HCT116 (cell line): ENCODE measurements around the gene PNPLA8. TPM values are rescaled to one million over a fixed set of nuclear protein-coding genes. Genes with fewer than 3 reads are reported as not detected.

ENCODE experiments used
- ATAC-seq: fragments of 200-7000 bp; cut with Tn5 transposase; 2 replicates; pipeline ENCODE4 v1.9.1; 2020; ENCODE audit warnings: mild to moderate bottlenecking, moderate library complexity
- BruUV-seq: library from RNA; stranded (reverse); fragments of 400-500 nt; replicated peaks from 2 replicates; lab custom pipeline; 2021; lab: Mats Ljungman, UMichigan
- CTCF ChIA-PET: fragments of 300-600 bp; sonication (Branson Sonifier 250); formaldehyde crosslinking; loops from one replicate; lab custom pipeline; 2021; ENCODE audit warnings: antibody characterized with exemption; lab: Charles Lee
- POLR2A ChIA-PET: fragments of 300-600, 350-600 bp; sonication (Branson Sonifier 250); formaldehyde crosslinking; loops from one replicate; lab custom pipeline; 2021; ENCODE audit warnings: antibody characterized with exemption; lab: Charles Lee
- RAD21 ChIA-PET, 2 experiments: fragments of 300-600 bp; sonication (Branson Sonifier 250); formaldehyde crosslinking; loops; one replicate each; lab custom pipeline; 2023; ENCODE audit warnings: low total read pairs in 2 of 2; ENCODE audit not compliant: uncharacterized antibody in 2 of 2, unreplicated experiment in 2 of 2, low non-redundant PET in 1 of 2; lab: Charles Lee
- DNase-seq: peaks from one replicate; pipeline ENCODE4 v3.0.0-alpha.2; 2010; ENCODE audit warnings: low read depth, low spot score
- H2AFZ ChIP-seq: fragments of 200-600 bp; shearing (Covaris generic), sonication (generic); 2 replicates; pipeline ENCODE4 v1.6.1; 2017; ENCODE audit warnings: low read depth, mixed run types, mixed read lengths, antibody characterized with exemption, low read length; ENCODE audit not compliant: poor library complexity, severe bottlenecking
- H3K27ac ChIP-seq: 2 replicates; pipeline ENCODE4 v1.5.1; 2012; ENCODE audit warnings: low read depth, low read length
- H3K27me3 ChIP-seq: fragments of 200-600 bp; sonication (generic); 2 replicates; pipeline ENCODE4 v1.6.1; 2016; ENCODE audit warnings: mixed run types, low read length, mixed read lengths; ENCODE audit not compliant: insufficient read depth
- H3K36me3 ChIP-seq, 2 experiments: fragments of 200-500 bp in 1 of 2; fragments of 200-600 bp in 1 of 2; sonication (Bioruptor generic) in 1 of 2; sonication (generic) in 1 of 2; 2 replicates each; pipeline versions ENCODE4 v1.5.1 to v1.6.1; 2014 to 2016; ENCODE audit warnings: low read length in 2 of 2, inconsistent platforms in 1 of 2, mixed read lengths in 1 of 2, mixed run types in 1 of 2; ENCODE audit not compliant: insufficient read depth in 2 of 2, control insufficient read depth in 1 of 2
- H3K4me1 ChIP-seq, 2 experiments: fragments of 200-600 bp in 1 of 2; sonication (generic) in 1 of 2; 2 replicates each; pipeline versions ENCODE4 v1.5.1 to v1.6.1; 2012 to 2017; ENCODE audit warnings: low read length in 2 of 2, inconsistent platforms in 1 of 2, mild to moderate bottlenecking in 1 of 2, mixed read lengths in 1 of 2, mixed run types in 1 of 2, moderate library complexity in 1 of 2; ENCODE audit not compliant: insufficient read depth in 2 of 2, control insufficient read depth in 1 of 2
- H3K4me2 ChIP-seq: fragments of 200-600 bp; sonication (generic); 2 replicates; pipeline ENCODE4 v1.6.1; 2017; ENCODE audit warnings: mixed run types, low read length, mixed read lengths
- H3K4me3 ChIP-seq, 2 experiments: fragments of 200-600 bp in 1 of 2; sonication (generic) in 1 of 2; replicated peaks in 1 of 2; 2 replicates each; pipeline ENCODE4 v1.5.1; 2011 to 2016; ENCODE audit warnings: low read length in 2 of 2, control low read depth in 1 of 2, low read depth in 1 of 2, mild to moderate bottlenecking in 1 of 2, mixed read lengths in 1 of 2, mixed run types in 1 of 2
- H3K79me2 ChIP-seq: fragments of 200-600 bp; sonication (generic); 2 replicates; pipeline ENCODE4 v1.6.1; 2017; ENCODE audit warnings: mild to moderate bottlenecking, mixed run types, low read length, moderate library complexity, mixed read lengths; ENCODE audit not compliant: insufficient read depth
- H3K9ac ChIP-seq: fragments of 200-600 bp; sonication (generic); 2 replicates; pipeline ENCODE4 v1.6.1; 2016; ENCODE audit warnings: low read length, mixed read lengths
- H3K9me2 ChIP-seq: fragments of 200-600 bp; sonication (generic), shearing (Covaris generic); 2 replicates; pipeline ENCODE4 v1.6.1; 2017; ENCODE audit warnings: mixed run types, mild to moderate bottlenecking, moderate library complexity; ENCODE audit not compliant: insufficient read depth
- H3K9me3 ChIP-seq, 2 experiments: fragments of 200-500 bp in 1 of 2; fragments of 200-600 bp in 1 of 2; sonication (Bioruptor generic) in 1 of 2; sonication (generic) in 1 of 2; 2 replicates each; pipeline ENCODE4 v1.6.1; 2014 to 2017; ENCODE audit warnings: low read length in 2 of 2, mixed read lengths in 2 of 2, inconsistent platforms in 1 of 2, low read depth in 1 of 2, mild to moderate bottlenecking in 1 of 2, mixed run types in 1 of 2, moderate library complexity in 1 of 2; ENCODE audit not compliant: control insufficient read depth in 1 of 2, insufficient read depth in 1 of 2
- H4K20me1 ChIP-seq: fragments of 200-600 bp; sonication (generic), shearing (Covaris generic); 2 replicates; pipeline ENCODE4 v1.6.1; 2017; ENCODE audit warnings: mixed run types, mild to moderate bottlenecking, moderate library complexity; ENCODE audit not compliant: insufficient read depth
- CBX3 ChIP-seq: IDR thresholded peaks from 2 replicates; pipeline ENCODE4 v1.6.1; 2012; ENCODE audit warnings: low read depth
- CEBPB ChIP-seq: IDR thresholded peaks from 2 replicates; pipeline ENCODE4 v1.6.1; 2012; ENCODE audit warnings: low read depth
- CTCF ChIP-seq, 3 experiments: fragments of 200-600 bp in 1 of 3; sonication (generic) in 1 of 3; IDR thresholded peaks in 2 of 3; conservative IDR thresholded peaks in 1 of 3; 2 replicates each; pipeline ENCODE4 v1.5.1; 2012 to 2017; ENCODE audit warnings: low read depth in 2 of 3, low read length in 2 of 3, antibody characterized with exemption in 1 of 3, borderline replicate concordance in 1 of 3, control low read depth in 1 of 3, mild to moderate bottlenecking in 1 of 3, mixed read lengths in 1 of 3, mixed run types in 1 of 3, moderate library complexity in 1 of 3; ENCODE audit not compliant: insufficient read depth in 1 of 3
- ELF1 ChIP-seq: IDR thresholded peaks from 2 replicates; pipeline ENCODE4 v1.6.1; 2012; ENCODE audit warnings: low read depth, borderline replicate concordance
- EZH2 ChIP-seq: fragments of 200-600 bp; sonication (generic); IDR thresholded peaks from 2 replicates; pipeline ENCODE4 v1.6.1; 2017; ENCODE audit warnings: antibody characterized with exemption, mixed run types
- EZH2phosphoT487 ChIP-seq: fragments of 200-600 bp; IDR thresholded peaks from 2 replicates; pipeline ENCODE4 v1.6.1; 2018; ENCODE audit warnings: antibody characterized with exemption, borderline replicate concordance
- FOSL1 ChIP-seq: IDR thresholded peaks from 2 replicates; pipeline ENCODE4 v1.6.1; 2012; ENCODE audit warnings: low read depth
- JUND ChIP-seq: IDR thresholded peaks from 2 replicates; pipeline ENCODE4 v1.6.1; 2012
- POLR2A ChIP-seq: IDR thresholded peaks from 2 replicates; pipeline ENCODE4 v1.7.0; 2011; ENCODE audit warnings: borderline replicate concordance; ENCODE audit not compliant: insufficient read depth, insufficient read length; ENCODE audit errors: extremely low read depth
- RAD21 ChIP-seq: IDR thresholded peaks from 2 replicates; pipeline ENCODE4 v1.6.1; 2012; ENCODE audit warnings: low read depth, mild to moderate bottlenecking
- SIN3A ChIP-seq: IDR thresholded peaks from 2 replicates; pipeline ENCODE4 v1.6.1; 2012; ENCODE audit warnings: low read depth
- SP1 ChIP-seq: IDR thresholded peaks from 2 replicates; pipeline ENCODE4 v1.6.1; 2012; ENCODE audit warnings: low read depth
- SRF ChIP-seq: IDR thresholded peaks from 2 replicates; pipeline ENCODE4 v1.6.1; 2012; ENCODE audit warnings: low read depth
- TCF7L2 ChIP-seq: IDR thresholded peaks from 2 replicates; pipeline ENCODE4 v1.7.0; 2011; ENCODE audit warnings: borderline replicate concordance, inconsistent platforms; ENCODE audit not compliant: insufficient read depth, insufficient read length; ENCODE audit errors: extremely low read depth
- YY1 ChIP-seq: IDR thresholded peaks from 2 replicates; pipeline ENCODE4 v1.6.1; 2011; ENCODE audit warnings: low read length, low read depth, moderate library complexity, mild to moderate bottlenecking; ENCODE audit not compliant: insufficient replicate concordance; ENCODE audit errors: extremely low read depth
- ZBTB33 ChIP-seq: IDR thresholded peaks from 2 replicates; pipeline ENCODE4 v1.6.1; 2011; ENCODE audit warnings: mild to moderate bottlenecking, low read length, moderate library complexity; ENCODE audit not compliant: insufficient replicate concordance; ENCODE audit errors: extremely low read depth
- ZFX ChIP-seq: fragments of 450-650 bp; IDR thresholded peaks from 2 replicates; pipeline ENCODE4 v1.6.1; 2017
- ZNF274 ChIP-seq: fragments of 200-500 bp; sonication (Bioruptor generic); IDR thresholded peaks from 2 replicates; pipeline ENCODE4 v1.6.1; 2014; ENCODE audit warnings: mild to moderate bottlenecking, low read depth, low read length, inconsistent platforms
- intact Hi-C: fragments of 100-400 bp; cut with micrococcal nuclease; formaldehyde crosslinking; loops from 2 replicates; pipeline ENCODE4 v1.10.0; 2022
- total RNA-seq: library from RNA; stranded (reverse); gene quantifications from one replicate; pipeline ENCODE4 v1.2.1, GENCODE V29; 2021; ENCODE audit not compliant: unreplicated experiment

Gene PNPLA8
- total RNA-seq, 1 experiment from 2014 or later = 12.9 TPM

- H3K9me2 ChIP-seq = no peaks in the 10 kb centered on the region
- ATAC-seq (no peak), DNase-seq (no peak)
- BruUV-seq = no TSS peak
- H3K27me3 ChIP-seq = no peaks in the 10 kb centered on the region
- H3K4me3 ChIP-seq = no peak overlapping the region
- H3K27ac ChIP-seq = no peak overlapping the region
- intact Hi-C loops = no loop called here
- H2AFZ ChIP-seq = no peak overlapping the region
- no peak for TF ChIP-seq CBX3
- no peaks in the 10 kb centered on the region for H4K20me1 ChIP-seq
- CTCF ChIA-PET = no interaction called here
- no peaks in the 10 kb centered on the region for H3K4me1 ChIP-seq
- no peaks in the 10 kb centered on the region for H3K79me2 ChIP-seq
- no peaks in the 10 kb centered on the region for H3K9me3 ChIP-seq
- RAD21 ChIA-PET = no interaction called here
- H3K9ac ChIP-seq = no peak overlapping the region
- no peak overlapping the region for H3K4me2 ChIP-seq
- POLR2A ChIA-PET = no interaction called here
- H3K36me3 ChIP-seq = no peaks in the 10 kb centered on the region
Measured at GRCh38 chr7:108449521-108449920, 76.4 kb downstream of the PNPLA8 start.

- Histone ChIP-seq H3K4me3 (no peak overlapping the region), H3K9me2 (no peaks in the 10 kb centered on the region), H3K27me3 (no peaks in the 10 kb centered on the region), H4K20me1 (no peaks in the 10 kb centered on the region), H3K4me1 (no peaks in the 10 kb centered on the region), H3K27ac (no peak overlapping the region), H3K9me3 (no peaks in the 10 kb centered on the region), H2AFZ (no peak overlapping the region), H3K9ac (no peak overlapping the region), H3K79me2 (no peaks in the 10 kb centered on the region)
- BruUV-seq = no TSS peak
- POLR2A ChIA-PET = no interaction called here
- ATAC-seq (no peak), DNase-seq (no peak)
- RAD21 ChIA-PET = no interaction called here
- intact Hi-C loops = no loop called here
- no peak for TF ChIP-seq SRF
- no peak for TF ChIP-seq TCF7L2
- TF ChIP-seq ZBTB33 = no peak
- no peak for TF ChIP-seq SIN3A
- TF ChIP-seq EZH2phosphoT487 = no peak
- TF ChIP-seq SP1 = no peak
- no peak for TF ChIP-seq POLR2A
- no peak for TF ChIP-seq ZFX
- TF ChIP-seq JUND = no peak
- TF ChIP-seq YY1 = no peak
- TF ChIP-seq RAD21 = no peak
- TF ChIP-seq CTCF (IDR thresholded peaks at IDR 0.05 in 2 of 3, conservative IDR thresholded peaks at IDR 0.05 in 1 of 3; ENCODE audit: borderline replicate concordance in 1 of 3, insufficient read depth in 1 of 3, low read depth in 2 of 3, low read length in 2 of 3) = no peak
- no peak for TF ChIP-seq FOSL1
- TF ChIP-seq ZNF274 = no peak
- TF ChIP-seq EZH2 = no peak
- no peak for TF ChIP-seq CEBPB
- TF ChIP-seq ELF1 = no peak
- TF ChIP-seq, all 23 proteins: peak for 0
- H3K36me3 ChIP-seq = no peaks in the 10 kb centered on the region
- H3K4me2 ChIP-seq = no peak overlapping the region
- CTCF ChIA-PET = no interaction called here
Measured at GRCh38 chr7:108448584-108449505, 77.1 kb downstream of the PNPLA8 start.
